Duodenal mucosa (tissue), 2 donors: ENCODE measurements around the gene ZNF428.
A peak's percentile ranks its signal among the peaks of the same experiment; 100 is the strongest.

Experiments used
- H3K27ac ChIP-seq: one replicate; pipeline ENCODE4 v1.7.0; 2013; ENCODE audit warnings: low read depth, low read length
- H3K27me3 ChIP-seq, 2 donors: one replicate each; pipeline ENCODE4 v1.7.0; 2013; ENCODE audit warnings: low read length in 2 of 2, control low read depth in 1 of 2; ENCODE audit not compliant: insufficient read depth in 2 of 2, control insufficient read depth in 1 of 2
- H3K36me3 ChIP-seq, 2 donors: one replicate each; pipeline ENCODE4 v1.7.0; 2013; ENCODE audit warnings: low read length in 2 of 2, control low read depth in 1 of 2; ENCODE audit not compliant: insufficient read depth in 2 of 2, control insufficient read depth in 1 of 2
- H3K4me1 ChIP-seq, 2 donors: one replicate each; pipeline ENCODE4 v1.7.0; 2013; ENCODE audit warnings: low read length in 2 of 2, control low read depth in 1 of 2; ENCODE audit not compliant: insufficient read depth in 2 of 2, control insufficient read depth in 1 of 2
- H3K4me3 ChIP-seq, 2 donors: one replicate each; pipeline ENCODE4 v1.7.0; 2013; ENCODE audit warnings: low read length in 2 of 2, low read depth in 1 of 2
- H3K9ac ChIP-seq, 2 donors: one replicate each; pipeline ENCODE4 v1.7.0; 2013; ENCODE audit warnings: low read length in 2 of 2, low read depth in 1 of 2
- H3K9me3 ChIP-seq, 2 donors: one replicate each; pipeline ENCODE4 v1.7.0; 2013; ENCODE audit warnings: low read length in 2 of 2, control low read depth in 1 of 2; ENCODE audit not compliant: control insufficient read depth in 1 of 2

The ZNF428 gene

DNA sequence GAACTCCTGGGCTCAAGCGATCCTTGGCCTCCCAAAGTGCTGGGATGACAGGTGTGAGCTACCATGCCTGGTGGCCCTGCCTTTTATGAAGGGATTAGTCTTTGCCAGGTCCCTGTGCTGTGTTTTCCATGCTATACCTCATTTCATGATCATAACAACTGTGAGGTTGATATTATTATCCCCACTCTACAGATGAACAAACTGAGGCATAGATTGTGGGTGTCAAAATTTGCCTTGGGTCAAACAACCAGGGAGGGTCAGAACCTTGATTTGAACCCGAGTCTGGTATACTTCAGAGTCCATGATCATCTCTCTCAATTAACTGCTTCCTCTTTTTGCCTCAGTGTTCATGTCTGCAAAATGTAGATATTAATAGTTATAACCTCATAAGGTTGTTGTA is 36.9 kb downstream of the ZNF428 start:
- Histone ChIP-seq H3K9me3 (no peaks in the 10 kb centered on the region), H3K9ac (no peak overlapping the region), H3K27me3 (no peaks in the 10 kb centered on the region), H3K36me3 (peaks cover 0 to 4% of the 10 kb centered on the region in 2 donors), H3K4me1 (peaks cover 0 to 12% of the 10 kb centered on the region in 2 donors), H3K4me3 (no peak overlapping the region), H3K27ac (no peak overlapping the region)

DNA sequence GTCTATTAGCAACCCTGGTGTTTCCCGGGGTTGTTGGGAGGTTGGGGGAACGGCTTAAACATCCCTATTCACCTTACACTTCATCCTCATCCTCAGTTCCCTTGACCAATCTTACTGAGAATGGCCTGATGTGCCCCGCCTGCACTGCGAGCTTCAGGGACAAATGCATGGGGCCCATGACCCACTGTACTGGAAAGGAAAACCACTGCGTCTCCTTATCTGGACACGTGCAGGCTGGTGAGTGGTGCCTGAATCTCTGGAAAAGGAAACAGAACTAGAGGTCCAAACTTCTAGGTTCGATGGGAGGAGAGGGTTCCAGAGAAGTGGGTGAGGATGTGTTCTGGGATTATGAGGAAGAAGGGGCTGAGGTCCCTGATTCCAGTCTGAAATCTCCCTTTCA is 38.0 kb downstream of the ZNF428 start:
- Histone ChIP-seq H3K9ac (peak overlapping the region; percentile 30 to 48), H3K4me3 (peak overlapping the region; percentile 46 to 74)

DNA sequence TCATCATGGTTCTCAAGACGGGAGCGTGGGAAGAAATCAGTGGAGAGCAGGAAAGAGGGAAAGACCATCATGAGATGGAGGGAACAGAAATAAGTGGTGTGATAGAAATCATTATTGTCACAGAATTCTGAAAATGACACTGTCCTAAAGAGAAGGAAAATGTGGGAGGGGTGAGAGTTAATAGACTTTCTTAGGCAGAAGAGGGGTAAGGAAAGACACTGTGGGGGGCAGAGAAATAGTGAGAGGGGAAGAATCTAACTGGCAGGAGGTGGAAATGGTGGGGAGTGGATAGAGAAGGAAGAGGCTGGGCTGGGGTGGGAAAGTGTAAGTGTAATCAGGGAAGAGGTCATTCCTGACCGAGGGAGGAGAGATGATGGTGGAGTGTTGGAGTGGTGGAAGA is 40.6 kb downstream of the ZNF428 start:
- H3K9ac ChIP-seq = no peak overlapping the region
- H3K27me3 ChIP-seq = no peaks in the 10 kb centered on the region
- no peaks in the 10 kb centered on the region for H3K36me3 ChIP-seq
- H3K4me3 ChIP-seq = no peak overlapping the region
- no peak overlapping the region for H3K27ac ChIP-seq
- no peaks in the 10 kb centered on the region for H3K9me3 ChIP-seq
- H3K4me1 ChIP-seq = peaks cover 6 to 27% of the 10 kb centered on the region in 2 donors

More for the DNA sequence above, 38.0 kb downstream of the ZNF428 start:
- Histone ChIP-seq H3K4me1 (peaks cover 0 to 12% of the 10 kb centered on the region in 2 donors), H3K9me3 (no peaks in the 10 kb centered on the region), H3K27me3 (no peaks in the 10 kb centered on the region), H3K36me3 (peaks cover 0 to 4% of the 10 kb centered on the region in 2 donors), H3K27ac (no peak overlapping the region)

DNA sequence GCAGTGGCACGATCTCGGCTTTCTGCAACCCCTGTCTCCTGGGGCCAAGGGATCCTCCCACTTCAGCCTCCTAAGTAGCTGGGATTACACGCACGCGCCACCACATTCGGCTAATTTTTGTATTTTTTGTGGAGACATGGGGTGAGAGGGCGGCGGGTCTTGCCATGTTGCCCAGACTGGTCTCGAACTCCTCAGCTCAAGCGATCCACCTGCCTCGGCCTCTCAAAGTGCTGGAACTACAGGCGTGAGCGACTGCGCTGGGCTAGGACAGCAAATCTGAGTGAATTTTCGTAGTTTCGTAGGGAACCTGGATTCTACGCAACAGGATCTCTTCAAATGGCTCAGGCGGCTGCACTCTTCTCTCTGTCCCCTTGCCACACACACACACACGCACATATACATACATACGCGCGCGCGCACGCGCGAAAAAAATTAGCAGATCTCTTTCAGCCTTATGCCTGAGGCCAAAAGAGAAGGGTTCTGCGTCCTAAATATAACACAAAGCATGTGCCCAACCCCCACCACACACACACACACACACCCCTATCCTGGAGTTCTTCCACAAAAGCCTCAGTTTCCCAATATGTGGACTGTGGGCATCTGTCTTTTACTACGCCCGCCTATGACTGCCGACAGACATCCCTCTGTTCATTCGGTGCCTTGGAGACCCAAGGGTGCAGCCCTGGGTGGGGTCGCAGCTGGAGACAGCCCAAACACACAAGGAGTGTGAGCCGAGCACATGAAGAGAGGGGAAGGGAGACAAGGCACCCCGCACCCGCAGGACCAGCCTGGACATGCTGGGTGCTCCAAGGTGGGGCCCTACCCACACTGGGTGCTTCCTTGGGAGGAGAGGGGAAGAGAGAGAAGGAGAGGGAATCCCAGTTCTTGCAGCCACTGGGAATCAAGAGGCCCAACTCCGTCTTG is 43.2 kb downstream of the ZNF428 start:
- Histone ChIP-seq H3K4me1 (peaks cover 6 to 18% of the 10 kb centered on the region in 2 donors), H3K27me3 (no peaks in the 10 kb centered on the region), H3K9me3 (no peaks in the 10 kb centered on the region), H3K36me3 (peaks cover 0 to 6% of the 10 kb centered on the region in 2 donors), H3K4me3 (peak overlapping the region in 1 of 2 donors; percentile 66), H3K27ac (no peak overlapping the region), H3K9ac (peak overlapping the region in 1 of 2 donors; percentile 12)

DNA sequence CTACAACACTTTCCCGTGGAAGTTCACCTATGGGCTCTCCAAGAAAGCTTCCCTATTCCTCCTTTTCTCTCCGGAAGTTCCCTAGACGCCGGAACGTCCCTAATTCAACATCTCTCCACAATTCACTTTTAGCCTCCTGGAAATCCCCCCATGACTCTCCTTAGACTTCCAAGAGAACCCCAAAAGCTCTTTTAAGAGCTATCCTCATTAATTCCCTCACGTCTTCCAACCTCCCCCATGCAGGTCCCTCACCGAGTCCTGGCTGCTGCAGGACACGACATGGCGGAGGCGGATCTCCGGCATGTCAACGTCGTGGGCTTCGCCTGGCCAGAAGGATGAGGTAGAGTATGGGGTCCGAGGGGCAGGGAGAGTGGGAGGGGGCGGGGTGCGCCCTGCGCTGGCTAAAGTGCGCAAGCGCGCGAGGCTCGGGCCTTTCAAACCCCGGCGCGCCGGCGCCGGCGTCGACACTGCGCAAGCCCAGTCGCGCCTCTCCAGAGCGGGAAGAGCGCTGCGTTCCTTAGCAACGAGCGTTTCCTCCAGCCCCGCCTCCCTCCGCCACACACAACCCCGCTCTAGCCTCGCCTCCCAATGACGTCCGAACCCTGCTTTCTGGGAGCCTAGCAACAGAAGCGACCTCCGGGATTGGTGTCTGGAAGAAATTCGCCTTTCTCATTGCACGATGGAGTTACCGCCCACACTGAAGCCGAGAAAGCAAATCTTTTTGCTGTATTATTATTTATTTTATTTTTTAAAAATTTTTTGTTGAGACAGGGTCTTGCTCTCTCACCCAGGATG is 44.1 kb downstream of the ZNF428 start, which contains the start of the genes PINLYP and XRCC1:
Gene PINLYP (plus strand): TSS at position 646 of the 795 bp plus-strand sequence. CDS start 1,391 bp downstream, outside the sequence.
Gene XRCC1 (minus strand): TSS at position 372 of the 795 bp plus-strand sequence. CDS start 69 bp downstream, at position 303.
- Histone ChIP-seq H3K4me1 (peaks cover 6 to 14% of the 10 kb centered on the region in 2 donors), H3K9ac (peak within 1 kb of the TSS; percentile 93 to 97), H3K4me3 (peak within 1 kb of the TSS; percentile 95 to 100), H3K27me3 (no peaks in the 10 kb centered on the region), H3K27ac (no peak within 1 kb of the TSS), H3K9me3 (no peaks in the 10 kb centered on the region), H3K36me3 (peaks cover 0 to 6% of the 10 kb centered on the region in 2 donors)

DNA sequence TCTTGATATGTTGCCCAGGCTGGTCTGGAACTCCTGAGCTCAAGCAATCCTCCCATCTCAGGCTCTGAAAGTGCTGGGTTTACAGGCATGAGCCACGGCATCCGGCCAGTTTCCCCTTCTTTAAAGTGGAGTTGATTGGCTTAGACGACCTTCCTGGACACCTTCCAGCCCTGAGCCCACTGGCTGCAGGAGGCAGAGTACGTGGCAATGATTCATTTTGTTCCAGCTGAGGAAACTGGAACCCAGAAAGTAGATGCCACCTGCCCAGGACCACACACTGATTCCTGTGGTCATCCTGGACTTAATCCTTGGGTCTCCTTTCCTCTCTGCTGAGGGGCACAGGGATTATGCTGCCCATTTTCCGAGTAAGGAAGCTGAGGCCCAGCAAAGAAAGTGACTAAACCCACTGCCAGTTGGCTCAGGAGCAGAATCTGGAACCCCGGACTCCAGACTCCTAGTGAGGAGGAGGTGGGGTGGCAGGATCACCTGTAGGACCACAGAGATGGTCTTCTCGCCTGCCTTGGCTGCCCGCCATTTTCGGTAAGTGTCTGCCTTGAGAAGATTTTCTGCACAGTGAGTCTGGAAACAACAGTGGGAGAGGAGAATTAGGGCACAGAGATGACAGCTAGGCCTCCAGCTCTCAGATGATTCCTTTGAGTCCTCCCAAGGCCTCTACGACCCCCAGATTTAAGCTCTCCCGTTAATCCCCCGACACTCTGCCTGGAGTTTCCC is 44.8 kb downstream of the ZNF428 start:
- peak overlapping the region; percentile 95 to 100 for H3K4me3 ChIP-seq
- H3K27me3 ChIP-seq = no peaks in the 10 kb centered on the region
- no peak overlapping the region for H3K27ac ChIP-seq
- peak overlapping the region; percentile 93 to 97 for H3K9ac ChIP-seq
- no peaks in the 10 kb centered on the region for H3K9me3 ChIP-seq
- H3K4me1 ChIP-seq = peaks cover 6 to 14% of the 10 kb centered on the region in 2 donors
- peaks cover 0 to 6% of the 10 kb centered on the region in 2 donors for H3K36me3 ChIP-seq

DNA sequence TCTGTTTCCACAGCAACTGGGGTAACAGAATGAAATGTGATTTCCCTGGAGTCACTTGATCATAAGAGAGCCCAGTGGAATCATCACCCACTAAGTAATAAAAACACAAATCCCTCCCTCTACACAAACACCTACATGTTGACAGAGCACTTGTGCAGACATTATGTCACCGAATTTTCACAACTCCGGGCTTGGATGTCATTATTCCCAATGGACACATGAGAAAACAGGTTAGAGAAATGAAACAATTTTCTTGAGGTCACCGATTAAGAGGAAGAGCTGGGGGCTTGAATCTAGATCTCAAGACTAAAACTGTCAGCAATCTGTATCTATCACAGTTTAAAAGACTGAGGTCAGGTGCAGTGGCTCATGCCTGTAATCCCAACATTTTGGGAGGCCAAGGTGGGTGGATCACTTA is 47.2 kb downstream of the ZNF428 start:
- Histone ChIP-seq H3K27ac (no peak overlapping the region), H3K36me3 (peaks cover 0 to 6% of the 10 kb centered on the region in 2 donors), H3K4me3 (no peak overlapping the region), H3K9ac (no peak overlapping the region), H3K27me3 (no peaks in the 10 kb centered on the region), H3K4me1 (peaks cover 6 to 14% of the 10 kb centered on the region in 2 donors), H3K9me3 (no peaks in the 10 kb centered on the region)

DNA sequence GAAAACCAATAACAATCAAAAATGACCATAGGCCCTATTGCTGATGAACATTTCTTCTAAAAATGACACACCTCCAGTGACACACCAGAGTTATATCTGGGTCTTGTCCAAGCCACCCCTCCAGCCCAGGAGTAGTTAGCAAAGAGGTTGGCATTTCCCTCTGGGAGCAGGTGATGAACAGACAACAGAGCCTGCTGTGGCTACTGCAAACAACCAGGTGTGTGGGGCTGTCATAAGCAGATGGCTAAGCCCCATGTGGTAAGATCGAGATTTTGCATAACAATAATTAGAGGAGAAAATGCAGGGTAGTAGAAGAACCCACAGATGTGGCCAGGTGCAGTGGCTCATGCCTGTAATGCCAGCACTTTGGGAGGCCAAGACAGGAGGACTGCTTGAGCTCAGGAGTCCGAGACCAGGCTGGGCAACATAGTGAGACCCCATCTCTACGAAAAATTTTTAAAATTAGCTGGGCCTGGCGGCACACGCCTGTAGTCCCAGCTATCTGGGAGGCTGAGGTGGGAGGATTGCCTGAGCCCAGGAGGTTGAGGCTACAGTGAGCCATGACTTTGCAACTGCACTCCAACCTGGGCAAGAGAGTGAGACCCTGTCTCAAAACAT is 49.1 kb downstream of the ZNF428 start:
- no peak overlapping the region for H3K9ac ChIP-seq
- peaks cover 6 to 11% of the 10 kb centered on the region in 2 donors for H3K4me1 ChIP-seq
- H3K4me3 ChIP-seq = no peak overlapping the region
- H3K36me3 ChIP-seq = peaks cover 0 to 6% of the 10 kb centered on the region in 2 donors
- no peak overlapping the region for H3K27ac ChIP-seq
- H3K9me3 ChIP-seq = no peaks in the 10 kb centered on the region
- no peaks in the 10 kb centered on the region for H3K27me3 ChIP-seq

DNA sequence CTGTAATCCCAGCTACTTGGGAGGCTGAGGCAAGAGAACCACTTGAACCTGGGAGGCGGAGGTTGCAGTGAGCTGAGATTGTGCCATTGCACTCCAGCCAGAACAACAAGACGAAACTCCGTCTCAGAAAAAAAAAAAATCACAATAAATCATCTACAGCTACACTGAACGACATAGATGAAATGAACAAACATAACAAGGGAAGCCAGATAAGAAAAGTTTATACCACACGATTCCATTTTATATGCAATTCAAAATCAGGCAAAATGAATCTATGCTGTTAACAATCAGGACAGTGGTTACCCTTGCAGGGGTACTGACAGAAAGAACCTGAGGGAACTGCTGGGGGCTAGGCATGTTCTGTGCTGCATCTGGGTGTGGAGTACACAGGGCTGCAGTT is 49.8 kb downstream of the ZNF428 start:
- H3K4me1 ChIP-seq = peaks cover 3 to 4% of the 10 kb centered on the region in 2 donors
- H3K27ac ChIP-seq = no peak overlapping the region

More for the DNA sequence above, 49.8 kb downstream of the ZNF428 start:
- H3K36me3 ChIP-seq = peaks cover 0 to 6% of the 10 kb centered on the region in 2 donors
- H3K9ac ChIP-seq = no peak overlapping the region
- no peaks in the 10 kb centered on the region for H3K9me3 ChIP-seq
- H3K4me3 ChIP-seq = no peak overlapping the region
- H3K27me3 ChIP-seq = no peaks in the 10 kb centered on the region
